SH-SY5Y (cell line): ENCODE measurements around the gene PSMB2.

Experiments used
- GATA2 ChIP-seq: IDR thresholded peaks from 2 replicates; pipeline ENCODE4 v1.6.1; 2011; ENCODE audit warnings: mild to moderate bottlenecking, low read depth, low read length
- GATA3 ChIP-seq: IDR thresholded peaks from 2 replicates; pipeline ENCODE4 v1.6.1; 2011; ENCODE audit warnings: low read depth, mild to moderate bottlenecking, low read length, moderate library complexity

GRCh38 chr1:35557118-35557610, 84.2 kb downstream of the PSMB2 start, which contains the start of gene KIAA0319L:
- TF ChIP-seq GATA2 (no peak), GATA3 (no peak)
